Osteoblast (primary cell): Measurements from ENCODE around the gene BMP8A. TPM values are rescaled to one million over a fixed set of nuclear protein-coding genes. Genes with fewer than 3 reads are reported as not detected.
"Not testable (repeated sequence)": the region's sequence is repeated elsewhere in the genome, so short reads cannot be mapped to it uniquely, and the experiment has no call there.

ENCODE experiments used
- DNase-seq: peaks from one replicate; pipeline ENCODE4 v3.0.0; 2011; ENCODE audit warnings: low spot score, mixed read lengths; ENCODE audit not compliant: insufficient read length; ENCODE audit errors: missing footprints
- H2AFZ ChIP-seq: 2 replicates; pipeline ENCODE4 v1.6.0; 2011; ENCODE audit warnings: mild to moderate bottlenecking, low read length
- H3K27ac ChIP-seq: 2 replicates; pipeline ENCODE4 v1.5.1; 2011; ENCODE audit warnings: mild to moderate bottlenecking, low read depth, low read length, moderate library complexity
- H3K27me3 ChIP-seq: 2 replicates; pipeline ENCODE4 v1.6.0; 2012; ENCODE audit warnings: mild to moderate bottlenecking, control low read depth, inconsistent platforms, low read length, moderate library complexity; ENCODE audit not compliant: insufficient read depth
- H3K36me3 ChIP-seq: 2 replicates; pipeline ENCODE4 v1.5.1; 2011; ENCODE audit warnings: mild to moderate bottlenecking, low read length, control low read depth, moderate library complexity; ENCODE audit not compliant: insufficient read depth
- H3K4me1 ChIP-seq: 2 replicates; pipeline ENCODE4 v1.5.1; 2011; ENCODE audit warnings: mild to moderate bottlenecking, low read length, control low read depth, moderate library complexity; ENCODE audit not compliant: insufficient read depth
- H3K4me2 ChIP-seq: 2 replicates; pipeline ENCODE4 v1.6.0; 2011; ENCODE audit warnings: mild to moderate bottlenecking, low read length; ENCODE audit not compliant: insufficient read depth
- H3K4me3 ChIP-seq: fragments of 200-600 bp; sonication (generic); 3 replicates; pipeline ENCODE4 v1.5.1; 2012; ENCODE audit warnings: mild to moderate bottlenecking, low read length, inconsistent platforms; ENCODE audit not compliant: insufficient read depth
- H3K79me2 ChIP-seq: 2 replicates; pipeline ENCODE4 v1.6.0; 2012; ENCODE audit warnings: mild to moderate bottlenecking, low read length, control low read depth, inconsistent platforms; ENCODE audit not compliant: insufficient read depth
- H3K9me3 ChIP-seq: 2 replicates; pipeline ENCODE4 v1.5.1; 2011; ENCODE audit warnings: low read depth, low read length, control low read depth
- H4K20me1 ChIP-seq: 2 replicates; pipeline ENCODE4 v1.6.0; 2012; ENCODE audit warnings: mild to moderate bottlenecking, low read length, control low read depth; ENCODE audit not compliant: insufficient read depth
- CTCF ChIP-seq: IDR thresholded peaks from 2 replicates; pipeline ENCODE4 v1.5.1; 2011; ENCODE audit warnings: mild to moderate bottlenecking, low read depth, low read length, moderate library complexity; ENCODE audit errors: extremely low read depth
- total RNA-seq: library from RNA; depleted of rRNA; stranded (reverse); fragments of >200 nt; gene quantifications from 2 replicates; pipeline ENCODE4 v1.2.3, GENCODE V29; 2012

BMP8A gene
- total RNA-seq, 1 donor: 0.72 TPM

DNA sequence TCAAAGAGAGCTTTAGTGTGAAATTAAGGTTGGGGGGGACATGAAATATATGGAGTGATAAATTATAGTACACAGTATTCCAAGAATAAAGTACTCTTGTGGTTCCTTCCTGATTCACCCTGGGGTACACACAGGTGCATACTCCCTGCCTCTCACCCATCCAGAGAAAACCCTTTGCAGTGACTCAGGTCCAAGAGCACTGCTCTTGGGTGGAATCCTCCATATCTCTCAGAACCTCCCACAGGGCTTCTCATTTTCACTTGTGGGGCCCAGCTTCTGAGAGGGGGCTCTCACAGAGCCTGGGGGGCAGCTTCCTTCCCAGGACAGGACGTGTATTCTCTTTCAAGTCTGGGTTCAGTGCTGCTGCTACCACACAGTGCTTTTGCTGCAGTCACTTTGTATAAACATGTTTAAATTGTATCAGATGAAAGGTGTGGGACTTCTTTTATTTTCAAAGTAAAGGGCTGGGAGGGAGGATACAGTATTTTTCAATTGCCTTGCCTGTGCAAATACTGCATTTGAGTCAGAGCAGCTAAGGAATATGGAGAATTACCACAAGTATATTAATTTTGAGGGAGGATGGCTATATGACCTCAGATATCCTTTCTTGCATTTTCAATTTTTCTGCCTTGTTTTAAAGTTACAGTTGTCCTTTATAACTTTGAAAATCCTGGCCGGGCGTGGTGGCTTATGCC lies 24.9 kb upstream of the BMP8A start:
- H2AFZ ChIP-seq: no peak overlapping the region
- H3K79me2 ChIP-seq: peaks cover 8% of the 10 kb centered on the region
- H3K27ac ChIP-seq: no peak overlapping the region
- H3K4me3 ChIP-seq: no peak overlapping the region
- no peak for TF ChIP-seq CTCF
- no peaks in the 10 kb centered on the region for H3K27me3 ChIP-seq
- peaks cover 8% of the 10 kb centered on the region for H3K4me1 ChIP-seq
- no peaks in the 10 kb centered on the region for H3K9me3 ChIP-seq
- no peak overlapping the region for H3K4me2 ChIP-seq
- H4K20me1 ChIP-seq: peaks cover 2% of the 10 kb centered on the region
- H3K36me3 ChIP-seq: peaks cover 97% of the 10 kb centered on the region
- DNase-seq: no peak

DNA sequence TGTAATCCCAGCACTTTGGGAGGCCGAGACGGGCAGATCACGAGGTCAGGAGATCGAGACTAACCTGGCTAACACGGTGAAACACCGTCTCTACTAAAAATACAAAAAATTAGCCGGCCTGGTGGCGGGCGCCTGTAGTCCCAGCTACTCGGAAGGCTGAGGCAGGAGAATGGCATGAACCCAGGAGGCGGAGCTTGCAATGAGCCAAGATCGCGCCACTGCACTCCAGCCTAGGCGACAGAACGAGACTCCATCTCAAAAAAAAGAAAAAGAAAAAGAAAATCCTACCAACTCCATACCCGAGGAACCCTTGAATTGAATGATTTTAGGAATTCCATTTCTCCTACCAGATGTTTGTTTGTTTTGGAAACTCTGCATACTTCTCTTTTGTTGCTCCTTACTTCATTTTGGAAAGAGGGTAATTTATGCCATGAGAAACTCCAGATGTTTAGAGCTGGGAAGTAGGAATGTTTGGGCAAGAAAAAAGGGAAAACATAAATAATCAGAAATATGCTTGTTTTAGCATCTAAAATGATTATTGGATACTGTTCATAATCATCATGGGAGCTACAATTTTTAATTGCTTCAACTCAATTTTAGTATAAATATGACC lies 24.2 kb upstream of the BMP8A start:
- not testable (repeated sequence) for DNase-seq, H3K4me2 ChIP-seq, H3K27me3 ChIP-seq, H2AFZ ChIP-seq, H3K9me3 ChIP-seq, H3K27ac ChIP-seq, H3K4me1 ChIP-seq, H3K79me2 ChIP-seq, H3K4me3 ChIP-seq, H4K20me1 ChIP-seq
- H3K36me3 ChIP-seq: peaks cover 96% of the 10 kb centered on the region

- no peak overlapping the region for H3K27ac ChIP-seq
- no peaks in the 10 kb centered on the region for H3K4me1 ChIP-seq
- no peaks in the 10 kb centered on the region for H3K9me3 ChIP-seq
- no peak overlapping the region for H3K4me2 ChIP-seq
- DNase-seq: no peak
- H4K20me1 ChIP-seq: no peaks in the 10 kb centered on the region
- no peak overlapping the region for H2AFZ ChIP-seq
- no peaks in the 10 kb centered on the region for H3K27me3 ChIP-seq
- H3K4me3 ChIP-seq: no peak overlapping the region
- no peak for TF ChIP-seq CTCF
- H3K36me3 ChIP-seq: peaks cover 90% of the 10 kb centered on the region
- H3K79me2 ChIP-seq: peaks cover 2% of the 10 kb centered on the region
Measured at GRCh38 chr1:39469150-39469549, 22.3 kb upstream of the BMP8A start.

- Histone ChIP-seq H3K79me2 (peaks cover 2% of the 10 kb centered on the region), H3K4me3 (no peak overlapping the region), H3K27me3 (no peaks in the 10 kb centered on the region), H3K9me3 (no peaks in the 10 kb centered on the region), H3K4me1 (no peaks in the 10 kb centered on the region), H3K4me2 (no peak overlapping the region), H3K36me3 (peaks cover 90% of the 10 kb centered on the region), H2AFZ (no peak overlapping the region), H3K27ac (no peak overlapping the region), H4K20me1 (no peaks in the 10 kb centered on the region)
- no peak for TF ChIP-seq CTCF
- no peak for DNase-seq
Measured at GRCh38 chr1:39470040-39470439, 21.4 kb upstream of the BMP8A start.
